Neural progenitor cell (in vitro differentiated cells): ENCODE results near the gene YPEL2. TPM values are rescaled to one million over a fixed set of nuclear protein-coding genes. Genes with fewer than 3 reads are reported as not detected.

ENCODE experiments used
- DNase-seq: peaks from one replicate; pipeline ENCODE4 v3.0.0-alpha.2; 2016; ENCODE audit warnings: low spot score
- H2AFZ ChIP-seq: fragments of 200-600 bp; sonication (generic); replicated peaks from 2 replicates; pipeline ENCODE4 v1.6.1; 2016; ENCODE audit warnings: antibody characterized with exemption
- H3F3A ChIP-seq: fragments of 200-600 bp; sonication (generic); 2 replicates; pipeline ENCODE4 v1.6.1; 2016; ENCODE audit warnings: antibody characterized with exemption, low read depth
- H3K27ac ChIP-seq: fragments of 200-600 bp; sonication (generic); 2 replicates; pipeline ENCODE4 v1.5.1; 2016; ENCODE audit warnings: mild to moderate bottlenecking
- H3K27me3 ChIP-seq: fragments of 200-600 bp; sonication (generic); 2 replicates; pipeline ENCODE4 v1.6.1; 2016; ENCODE audit warnings: mild to moderate bottlenecking, moderate library complexity
- H3K36me3 ChIP-seq: fragments of 200-600 bp; sonication (generic); 2 replicates; pipeline ENCODE4 v1.5.1; 2016
- H3K4me1 ChIP-seq: fragments of 200-600 bp; sonication (generic); 2 replicates; pipeline ENCODE4 v1.6.1; 2016; ENCODE audit warnings: mixed run types
- H3K4me2 ChIP-seq: fragments of 200-600 bp; sonication (generic); 2 replicates; pipeline ENCODE4 v1.6.1; 2016
- H3K4me3 ChIP-seq: fragments of 200-600 bp; sonication (generic); 2 replicates; pipeline ENCODE4 v1.5.1; 2016
- H3K79me2 ChIP-seq: fragments of 200-600 bp; sonication (generic); 2 replicates; pipeline ENCODE4 v1.6.1; 2016; ENCODE audit warnings: low read depth
- H3K9ac ChIP-seq: fragments of 200-600 bp; sonication (generic); 2 replicates; pipeline ENCODE4 v1.6.1; 2016
- H3K9me3 ChIP-seq: fragments of 200-600 bp; sonication (generic); 2 replicates; pipeline ENCODE4 v1.5.1; 2016; ENCODE audit warnings: low read depth
- H4K20me1 ChIP-seq: fragments of 200-600 bp; sonication (generic); 2 replicates; pipeline ENCODE4 v1.6.1; 2016; ENCODE audit warnings: low read depth
- H3K27ac Mint-ChIP-seq: 3 replicates; pipeline ENCODE4 v1.8.0; 2021; ENCODE audit warnings: mixed read lengths
- H3K27me3 Mint-ChIP-seq: 2 replicates; pipeline ENCODE4 v1.8.0; 2022; ENCODE audit warnings: low read depth, mild to moderate bottlenecking, inconsistent platforms, moderate library complexity, mixed read lengths; ENCODE audit not compliant: insufficient read depth
- H3K36me3 Mint-ChIP-seq: 3 replicates; pipeline ENCODE4 v1.8.0; 2021; ENCODE audit warnings: mixed read lengths
- H3K4me1 Mint-ChIP-seq: 3 replicates; pipeline ENCODE4 v1.8.0; 2021; ENCODE audit warnings: mixed read lengths
- H3K4me3 Mint-ChIP-seq: 3 replicates; pipeline ENCODE4 v1.8.0; 2021; ENCODE audit warnings: mild to moderate bottlenecking, moderate library complexity, mixed read lengths
- H3K9me3 Mint-ChIP-seq: 3 replicates; pipeline ENCODE4 v1.8.0; 2020; ENCODE audit warnings: mixed read lengths
- CTCF ChIP-seq: fragments of 200-600 bp; sonication (generic); IDR thresholded peaks from 2 replicates; pipeline ENCODE4 v1.5.1; 2017; ENCODE audit warnings: antibody characterized with exemption, mild to moderate bottlenecking
- EZH2 ChIP-seq: fragments of 200-600 bp; sonication (generic); IDR thresholded peaks from 2 replicates; pipeline ENCODE4 v1.6.1; 2017; ENCODE audit warnings: antibody characterized with exemption, mild to moderate bottlenecking, moderate library complexity
- EZH2phosphoT487 ChIP-seq: fragments of 200-600 bp; sonication (generic); IDR thresholded peaks from 2 replicates; pipeline ENCODE4 v1.6.1; 2017; ENCODE audit warnings: antibody characterized with exemption
- total RNA-seq: library from RNA; depleted of rRNA; stranded (reverse); fragments of >200 nt; gene quantifications from 2 replicates; pipeline ENCODE4 v1.2.3, GENCODE V29; 2015; ENCODE audit warnings: low replicate concordance

The YPEL2 gene
- total RNA-seq, 1 donor from 2014 or later: 38.0 TPM

GRCh38 chr17:59338498-59338897 lies 7.0 kb downstream of the YPEL2 start:
- Histone ChIP-seq H3K4me1 (peaks cover 42% of the 10 kb centered on the region), H3K9ac (no peak overlapping the region)
- no peak overlapping the region for H3K27ac Mint-ChIP-seq

GRCh38 chr17:59341922-59342321 lies 10.5 kb downstream of the YPEL2 start:
- H4K20me1 ChIP-seq: peaks cover 89% of the 10 kb centered on the region
- H3K4me1 ChIP-seq: peaks cover 47% of the 10 kb centered on the region
- H3K79me2 ChIP-seq: peaks cover 94% of the 10 kb centered on the region
- H3K4me2 ChIP-seq: no peak overlapping the region
- Mint-ChIP-seq H3K4me1 (peaks cover 50% of the 10 kb centered on the region), H3K27ac (peak overlapping the region; percentile 42), H3K27me3 (peaks cover 4% of the 10 kb centered on the region), H3K36me3 (peaks cover 4% of the 10 kb centered on the region), H3K4me3 (no peak overlapping the region), H3K9me3 (peaks cover 3% of the 10 kb centered on the region)
- H3K9ac ChIP-seq: no peak overlapping the region
- TF ChIP-seq EZH2 (no peak), EZH2phosphoT487 (no peak), CTCF (no peak)
- no peaks in the 10 kb centered on the region for H3K9me3 ChIP-seq
- H3K27me3 ChIP-seq: no peaks in the 10 kb centered on the region
- H3K36me3 ChIP-seq: no peaks in the 10 kb centered on the region
- DNase-seq: no peak
- no peak overlapping the region for H3K27ac ChIP-seq
- no peak overlapping the region for H3K4me3 ChIP-seq
- peaks cover 6% of the 10 kb centered on the region for H3F3A ChIP-seq
- H2AFZ ChIP-seq: no peak overlapping the region

More at GRCh38 chr17:59338498-59338897, 7.0 kb downstream of the YPEL2 start:
- Histone ChIP-seq H3K36me3 (no peaks in the 10 kb centered on the region), H2AFZ (no peak overlapping the region), H3K9me3 (no peaks in the 10 kb centered on the region), H3K27ac (no peak overlapping the region), H3F3A (peaks cover under 1% of the 10 kb centered on the region), H3K79me2 (peaks cover 98% of the 10 kb centered on the region), H4K20me1 (peaks cover 89% of the 10 kb centered on the region), H3K27me3 (peaks cover 7% of the 10 kb centered on the region), H3K4me3 (no peak overlapping the region), H3K4me2 (no peak overlapping the region)
- H3K4me1 Mint-ChIP-seq: peaks cover 42% of the 10 kb centered on the region
- DNase-seq: no peak
- no peak for TF ChIP-seq EZH2phosphoT487
- no peak for TF ChIP-seq CTCF
- no peak for TF ChIP-seq EZH2
- H3K9me3 Mint-ChIP-seq: peaks cover 3% of the 10 kb centered on the region
- H3K27me3 Mint-ChIP-seq: peaks cover 7% of the 10 kb centered on the region
- no peak overlapping the region for H3K4me3 Mint-ChIP-seq
- H3K36me3 Mint-ChIP-seq: peaks cover 4% of the 10 kb centered on the region

- Histone ChIP-seq H3K9ac (no peak overlapping the region), H3K4me3 (no peak overlapping the region), H3K79me2 (peaks cover 96% of the 10 kb centered on the region), H4K20me1 (peaks cover 92% of the 10 kb centered on the region), H3K4me1 (peaks cover 47% of the 10 kb centered on the region), H3K27me3 (no peaks in the 10 kb centered on the region), H3K36me3 (no peaks in the 10 kb centered on the region), H3F3A (peaks cover 6% of the 10 kb centered on the region), H3K27ac (no peak overlapping the region), H3K4me2 (no peak overlapping the region), H3K9me3 (no peaks in the 10 kb centered on the region), H2AFZ (no peak overlapping the region)
- Mint-ChIP-seq H3K9me3 (peaks cover 3% of the 10 kb centered on the region), H3K4me1 (peaks cover 52% of the 10 kb centered on the region), H3K27me3 (peaks cover 4% of the 10 kb centered on the region), H3K4me3 (no peak overlapping the region), H3K36me3 (peaks cover 4% of the 10 kb centered on the region), H3K27ac (no peak overlapping the region)
- TF ChIP-seq EZH2 (no peak), CTCF (no peak), EZH2phosphoT487 (no peak)
- DNase-seq: no peak
Measured at GRCh38 chr17:59342681-59343131, 11.3 kb downstream of the YPEL2 start.
